ENCODE measurements around the gene HOXB3.

- TF ChIP-seq CTCF (IDR thresholded peaks at IDR 0.05) (no peak), POLR2A (IDR thresholded peaks at IDR 0.05) (no peak)
Observed at GRCh38 chr17:48637323-48638260, 47.6 kb upstream of the HOXB3 start.
